ENCODE results near the gene RNU2-1. TPM values are rescaled to one million over a fixed set of nuclear protein-coding genes. Genes with fewer than 3 reads are reported as not detected.

The RNU2-1 gene
- total RNA-seq, 1 experiment from 2014 or later = 6,186 TPM

GRCh38 chr17:43220511-43221125 is 13.2 kb downstream of the RNU2-1 start:
- WGBS (ENCODE audit: extremely low coverage, insufficient read length, low lambda C conversion rate) = no CpG with 5 or more reads among the region's 9 CpGs
- no peaks in the 10 kb centered on the region; the same call in 1 of the 2 replicates for H3K4me1 ChIP-seq (ENCODE audit: insufficient read depth, low read length)
- no peak overlapping the region; a peak in 1 of 7 replicates for H3K27ac Mint-ChIP-seq

More at GRCh38 chr17:43220511-43221125, 13.2 kb downstream of the RNU2-1 start:
- no peak overlapping the region for H3K27ac ChIP-seq (ENCODE audit: insufficient read length, low read depth, low read length)
- no peak overlapping the region for H3K9ac ChIP-seq (ENCODE audit: extremely low read depth, insufficient read length, low read length)
- no peak overlapping the region for H2AK5ac ChIP-seq (ENCODE audit: insufficient read length, low read length)
- no peak overlapping the region for H2BK12ac ChIP-seq (ENCODE audit: insufficient read length, low read depth, low read length)
- no peaks in the 10 kb centered on the region for H3K27me3 ChIP-seq (ENCODE audit: insufficient read depth, low read length)
- H4K8ac ChIP-seq (replicated peaks; ENCODE audit: insufficient read length, low read depth, low read length) = no peak overlapping the region
- H3K4me3 Mint-ChIP-seq = no peak overlapping the region
- no peak overlapping the region for H3K4ac ChIP-seq (ENCODE audit: low read depth, low read length)
- no peak overlapping the region for H2BK15ac ChIP-seq (ENCODE audit: low read depth, low read length)
- no peak for DNase-seq
- no peaks in the 10 kb centered on the region for H3K79me2 ChIP-seq (ENCODE audit: insufficient read depth, low read length)
- no peak overlapping the region for H2BK20ac ChIP-seq (ENCODE audit: low read depth, low read length, poor library complexity, severe bottlenecking)
- no peak overlapping the region for H3K23ac ChIP-seq (ENCODE audit: insufficient read length, low read depth, low read length)
- no peak overlapping the region for H4K5ac ChIP-seq (ENCODE audit: insufficient read length, low read depth, low read length)
- H3K23me2 ChIP-seq (ENCODE audit: insufficient read length, low read depth, low read length, poor library complexity, severe bottlenecking) = no peaks in the 10 kb centered on the region
- no peak overlapping the region for H2AFZ ChIP-seq (ENCODE audit: low read length)
- H3T11ph ChIP-seq (ENCODE audit: low read length) = no peak overlapping the region
- no peaks in the 10 kb centered on the region for H3K27me3 Mint-ChIP-seq (ENCODE audit: low read depth)
- H3K9me3 Mint-ChIP-seq = no peaks in the 10 kb centered on the region
- no peaks in the 10 kb centered on the region for H3K9me3 ChIP-seq (ENCODE audit: control insufficient read depth, low read depth, low read length)
- H3K56ac ChIP-seq (ENCODE audit: insufficient read length, low read depth, low read length) = no peak overlapping the region
- no peak overlapping the region for H4K91ac ChIP-seq (ENCODE audit: insufficient read length, low read depth, low read length)
- no peak overlapping the region for H2BK120ac ChIP-seq (ENCODE audit: low read depth, low read length, poor library complexity, severe bottlenecking)
- TF ChIP-seq CTCF (conservative IDR thresholded peaks at IDR 0.05) = no peak
- peaks cover 1 to 7% (median 4%) of the 10 kb centered on the region in 3 experiments; a peak in 6 of 7 replicates for H3K36me3 Mint-ChIP-seq (ENCODE audit: insufficient read depth in 1 of 3, low read depth in 3 of 3)
- H3K79me1 ChIP-seq (ENCODE audit: insufficient read depth, low read depth, low read length, poor library complexity, severe bottlenecking) = no peaks in the 10 kb centered on the region
- no peaks in the 10 kb centered on the region for H4K20me1 ChIP-seq (ENCODE audit: control insufficient read depth, insufficient read depth, insufficient read length)
- no peak overlapping the region for H3K4me2 ChIP-seq (ENCODE audit: insufficient read depth, insufficient read length, low read length)
- H3K14ac ChIP-seq (ENCODE audit: insufficient read depth, low read length) = no peak overlapping the region
- H3K18ac ChIP-seq (ENCODE audit: insufficient read length, low read depth, low read length) = no peak overlapping the region
- no peak overlapping the region for H2BK5ac ChIP-seq (ENCODE audit: insufficient read length, low read length)
- peaks cover 0 to 2% of the 10 kb centered on the region in 2 experiments; a peak in 1 of 4 replicates for H3K4me1 Mint-ChIP-seq

Measured in H9 (cell line).